Neural crest cell (in vitro differentiated cells): ENCODE measurements around the gene GPC6. TPM values are rescaled to one million over a fixed set of nuclear protein-coding genes. Genes with fewer than 3 reads are reported as not detected.

Source experiments
- DNase-seq: peaks from one replicate; pipeline ENCODE4 v3.0.0; 2021; ENCODE audit warnings: low read depth, mixed read lengths, low spot score
- H3K27ac Mint-ChIP-seq: one replicate; pipeline ENCODE4 v1.8.0; 2021; ENCODE audit warnings: mild to moderate bottlenecking, mixed read lengths; ENCODE audit not compliant: unreplicated experiment
- H3K27me3 Mint-ChIP-seq: 2 replicates; pipeline ENCODE4 v1.8.0; 2021; ENCODE audit warnings: low read depth, mild to moderate bottlenecking, mixed read lengths
- H3K36me3 Mint-ChIP-seq: 2 replicates; pipeline ENCODE4 v1.8.0; 2021; ENCODE audit warnings: low read depth, mild to moderate bottlenecking, mixed read lengths
- H3K4me1 Mint-ChIP-seq: 2 replicates; pipeline ENCODE4 v1.8.0; 2021; ENCODE audit warnings: mixed read lengths
- H3K4me3 Mint-ChIP-seq: one replicate; pipeline ENCODE4 v1.8.0; 2021; ENCODE audit warnings: mild to moderate bottlenecking, mixed read lengths
- H3K9me3 Mint-ChIP-seq: 2 replicates; pipeline ENCODE4 v1.8.0; 2021; ENCODE audit warnings: mixed read lengths
- total RNA-seq: library from RNA; stranded (reverse); gene quantifications from 2 replicates; pipeline ENCODE4 v1.2.1, GENCODE V29; 2021
- TF ChIP-seq, protein P1 (sequence below): fragments of 200-600 bp; sonication (generic); conservative IDR thresholded peaks from 2 replicates; pipeline ENCODE4 v1.5.0; 2021; ENCODE audit warnings: antibody characterized with exemption, mild to moderate bottlenecking

The GPC6 gene
- total RNA-seq, 1 donor from 2014 or later = 13.4 TPM

DNA sequence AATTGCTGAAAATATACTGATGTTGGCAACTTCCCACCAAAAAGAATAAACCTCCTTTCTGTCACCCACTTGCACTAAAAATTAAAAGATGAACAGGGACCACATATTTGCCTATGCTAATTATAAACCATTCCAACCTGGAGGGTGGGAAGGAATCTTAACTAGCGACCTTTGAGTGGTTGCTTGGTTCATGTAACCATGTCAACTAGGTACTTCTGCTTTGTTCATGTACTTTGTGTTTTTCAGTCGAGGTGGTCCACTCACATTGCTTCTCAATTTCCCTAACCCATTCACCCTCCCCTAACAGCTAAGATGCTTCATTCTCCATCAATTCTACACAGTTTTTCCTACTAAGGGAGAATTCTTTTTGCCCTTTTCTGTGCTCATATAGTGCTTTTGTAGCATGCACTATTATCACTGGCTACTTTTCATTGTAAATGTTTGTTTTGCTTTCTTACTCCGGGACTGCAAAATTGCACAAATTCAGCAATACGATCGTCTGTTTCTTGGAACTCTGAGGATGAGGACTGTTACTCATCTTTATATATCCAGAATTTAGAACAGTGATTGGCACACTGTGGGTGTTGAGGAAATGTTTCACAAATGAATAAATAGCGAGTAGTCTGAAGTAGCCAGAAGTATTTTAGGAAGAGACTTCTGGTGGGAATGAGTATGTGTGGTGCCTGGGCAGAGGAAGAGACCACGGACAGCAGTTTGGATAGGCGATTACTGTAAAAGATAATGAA lies 187.5 kb downstream of the GPC6 start:
- DNase-seq = no peak
- H3K4me3 Mint-ChIP-seq = no peak overlapping the region
- peaks cover 4% of the 10 kb centered on the region for H3K4me1 Mint-ChIP-seq
- no peaks in the 10 kb centered on the region for H3K27me3 Mint-ChIP-seq
- TF ChIP-seq, protein P1, sequence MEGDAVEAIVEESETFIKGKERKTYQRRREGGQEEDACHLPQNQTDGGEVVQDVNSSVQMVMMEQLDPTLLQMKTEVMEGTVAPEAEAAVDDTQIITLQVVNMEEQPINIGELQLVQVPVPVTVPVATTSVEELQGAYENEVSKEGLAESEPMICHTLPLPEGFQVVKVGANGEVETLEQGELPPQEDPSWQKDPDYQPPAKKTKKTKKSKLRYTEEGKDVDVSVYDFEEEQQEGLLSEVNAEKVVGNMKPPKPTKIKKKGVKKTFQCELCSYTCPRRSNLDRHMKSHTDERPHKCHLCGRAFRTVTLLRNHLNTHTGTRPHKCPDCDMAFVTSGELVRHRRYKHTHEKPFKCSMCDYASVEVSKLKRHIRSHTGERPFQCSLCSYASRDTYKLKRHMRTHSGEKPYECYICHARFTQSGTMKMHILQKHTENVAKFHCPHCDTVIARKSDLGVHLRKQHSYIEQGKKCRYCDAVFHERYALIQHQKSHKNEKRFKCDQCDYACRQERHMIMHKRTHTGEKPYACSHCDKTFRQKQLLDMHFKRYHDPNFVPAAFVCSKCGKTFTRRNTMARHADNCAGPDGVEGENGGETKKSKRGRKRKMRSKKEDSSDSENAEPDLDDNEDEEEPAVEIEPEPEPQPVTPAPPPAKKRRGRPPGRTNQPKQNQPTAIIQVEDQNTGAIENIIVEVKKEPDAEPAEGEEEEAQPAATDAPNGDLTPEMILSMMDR = no peak
- H3K36me3 Mint-ChIP-seq = no peaks in the 10 kb centered on the region
- no peaks in the 10 kb centered on the region for H3K9me3 Mint-ChIP-seq
- no peak overlapping the region for H3K27ac Mint-ChIP-seq

DNA sequence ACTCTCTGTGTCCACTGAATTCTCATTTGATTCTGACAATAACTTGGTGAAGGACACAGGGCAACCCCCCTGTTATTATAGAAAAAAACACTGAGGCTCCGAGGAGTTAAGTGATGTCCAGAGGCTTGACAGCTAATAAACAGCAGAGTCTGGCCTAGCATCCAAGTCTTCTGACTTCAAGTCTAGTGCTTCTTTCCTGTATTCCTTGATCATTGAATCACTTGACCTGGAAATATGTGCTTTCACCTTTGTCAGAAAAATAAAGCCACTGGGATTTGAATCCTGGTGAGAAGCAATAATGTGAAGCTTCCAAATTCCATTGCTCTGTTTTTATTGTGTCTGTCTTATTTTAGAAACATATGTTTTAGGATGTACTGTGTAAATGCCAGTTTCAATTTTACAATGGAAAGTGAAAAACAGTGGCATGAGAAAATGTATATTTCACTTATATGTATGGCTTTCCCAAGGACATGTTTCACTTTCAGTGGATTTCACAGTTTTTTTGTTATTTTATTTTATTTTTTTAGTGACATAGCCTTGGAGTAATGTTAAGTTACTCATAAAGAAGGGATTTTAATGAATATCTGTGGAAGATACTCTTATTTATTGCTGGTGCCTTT lies 190.2 kb downstream of the GPC6 start:
- H3K27me3 Mint-ChIP-seq = no peaks in the 10 kb centered on the region
- no peak overlapping the region for H3K27ac Mint-ChIP-seq
- no peaks in the 10 kb centered on the region for H3K36me3 Mint-ChIP-seq
- TF ChIP-seq, protein P1 = no peak
- no peak overlapping the region for H3K4me3 Mint-ChIP-seq
- H3K9me3 Mint-ChIP-seq = no peaks in the 10 kb centered on the region
- DNase-seq = no peak
- H3K4me1 Mint-ChIP-seq = peaks cover 10% of the 10 kb centered on the region

DNA sequence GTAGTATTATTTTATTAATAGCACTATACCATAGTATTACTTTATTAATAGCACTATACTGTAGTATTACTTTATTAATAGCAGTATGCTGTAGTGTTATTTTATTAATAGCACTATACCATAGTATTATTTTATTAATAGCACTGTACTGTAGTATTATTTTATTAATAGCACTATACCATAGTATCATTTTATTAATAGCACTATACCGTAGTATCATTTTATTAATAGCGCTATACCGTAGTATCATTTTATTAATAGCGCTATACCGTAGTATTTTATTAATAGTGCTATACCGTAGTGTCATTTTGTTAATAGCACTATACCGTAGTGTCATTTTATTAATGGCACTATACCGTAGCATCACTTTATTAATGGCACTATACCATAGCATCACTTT lies 191.8 kb downstream of the GPC6 start:
- no peaks in the 10 kb centered on the region for H3K9me3 Mint-ChIP-seq
- H3K27ac Mint-ChIP-seq = no peak overlapping the region
- TF ChIP-seq, protein P1 = no peak
- H3K4me3 Mint-ChIP-seq = no peak overlapping the region
- H3K4me1 Mint-ChIP-seq = peaks cover 10% of the 10 kb centered on the region
- H3K27me3 Mint-ChIP-seq = no peaks in the 10 kb centered on the region
- no peaks in the 10 kb centered on the region for H3K36me3 Mint-ChIP-seq
- no peak for DNase-seq

DNA sequence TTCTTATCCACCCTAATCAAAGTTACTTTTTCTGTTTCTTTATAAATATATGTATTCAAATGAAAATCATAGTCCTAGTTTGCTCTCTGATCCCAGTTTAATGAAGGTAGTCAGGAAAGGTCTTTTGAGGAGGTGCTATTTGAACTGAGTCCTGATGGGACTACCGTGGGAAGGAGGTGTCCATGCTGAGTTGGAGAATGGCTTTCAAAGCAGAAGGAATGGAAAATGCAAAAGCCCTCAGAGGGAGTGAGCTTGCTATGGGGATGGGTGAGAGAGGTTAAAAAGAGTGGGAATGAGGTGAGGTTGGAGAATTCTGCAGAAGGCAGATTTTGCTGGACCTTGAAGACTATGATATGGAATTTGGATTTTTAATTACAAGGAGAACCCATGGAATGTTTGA lies 193.6 kb downstream of the GPC6 start:
- H3K4me3 Mint-ChIP-seq = no peak overlapping the region
- DNase-seq = no peak
- H3K4me1 Mint-ChIP-seq = peaks cover 10% of the 10 kb centered on the region
- H3K27me3 Mint-ChIP-seq = no peaks in the 10 kb centered on the region
- H3K27ac Mint-ChIP-seq = no peak overlapping the region
- H3K9me3 Mint-ChIP-seq = no peaks in the 10 kb centered on the region
- no peaks in the 10 kb centered on the region for H3K36me3 Mint-ChIP-seq
- TF ChIP-seq, protein P1 = no peak

DNA sequence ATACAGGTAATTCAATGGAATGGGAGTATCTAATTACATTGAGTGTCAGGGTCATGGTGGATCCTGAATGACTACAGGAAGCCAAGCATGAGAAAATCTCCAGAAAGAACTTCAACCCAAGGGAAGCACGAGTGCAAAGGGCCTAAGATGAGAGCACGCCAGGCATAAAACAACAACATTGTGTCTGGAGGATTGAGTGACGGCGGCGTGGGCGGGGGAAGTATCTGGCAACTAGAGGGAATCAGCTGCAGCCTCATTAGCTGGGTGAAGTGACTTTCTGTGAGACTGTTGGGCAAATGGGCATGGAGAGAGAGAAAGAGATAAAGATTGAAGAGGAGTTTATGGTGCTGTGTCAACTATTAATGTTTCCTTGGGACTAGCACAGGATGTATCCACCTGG lies 194.3 kb downstream of the GPC6 start:
- Mint-ChIP-seq H3K27ac (no peak overlapping the region), H3K27me3 (no peaks in the 10 kb centered on the region), H3K4me3 (no peak overlapping the region), H3K36me3 (no peaks in the 10 kb centered on the region), H3K9me3 (no peaks in the 10 kb centered on the region), H3K4me1 (peaks cover 10% of the 10 kb centered on the region)
- DNase-seq = no peak
- TF ChIP-seq, protein P1 = no peak
